HepG2 (cell line): ENCODE results near the gene DLG5. TPM values are rescaled to one million over a fixed set of nuclear protein-coding genes. Genes with fewer than 3 reads are reported as not detected.

Experiments used
- ATAC-seq: fragments of 200-7000 bp; cut with Tn5 transposase; 3 replicates; pipeline ENCODE4 v1.9.1; 2020; ENCODE audit warnings: mild to moderate bottlenecking, moderate library complexity
- BruUV-seq: library from RNA; stranded (reverse); fragments of 400-500 nt; replicated peaks from 2 replicates; lab custom pipeline; 2021; lab: Mats Ljungman, UMichigan
- CTCF ChIA-PET: fragments of 300-600 bp; formaldehyde crosslinking; extraction: SDS; loops from one replicate; lab custom pipeline; 2021; ENCODE audit warnings: low total read pairs, inconsistent platforms, low intra/inter-chr PET ratio; lab: Yijun Ruan, JAX
- POLR2A ChIA-PET: fragments of 350-600 bp; sonication (Branson Sonifier 250); formaldehyde crosslinking; loops from one replicate; lab custom pipeline; 2020; ENCODE audit warnings: antibody characterized with exemption, inconsistent platforms; lab: Yijun Ruan, JAX
- DNase-seq: peaks from one replicate; pipeline ENCODE4 v3.0.0-alpha.2; 2015; ENCODE audit warnings: low spot score
- FAIRE-seq: peaks from 3 replicates; lab custom pipeline; 2011; peaks lifted over from hg19 to GRCh38; lab: Jason Lieb, UNC
- H2AFZ ChIP-seq: one replicate; pipeline ENCODE4 v1.6.1; 2011; ENCODE audit warnings: low read length, inconsistent platforms
- H3K27ac ChIP-seq: fragments of 300-600 bp; 3 replicates; pipeline ENCODE4 v1.8.0; 2011; ENCODE audit warnings: mixed run types, mild to moderate bottlenecking, mixed read lengths, low read length, inconsistent platforms; ENCODE audit not compliant: insufficient read depth; ENCODE audit errors: extremely low read length
- H3K27me3 ChIP-seq, 2 experiments: fragments of 200-600 bp in 1 of 2; 2 replicates in 1 of 2; 3 replicates in 1 of 2; pipeline versions ENCODE4 v1.6.0 to v1.8.0; 2011; ENCODE audit warnings: low read length in 2 of 2, mild to moderate bottlenecking in 2 of 2, moderate library complexity in 2 of 2, inconsistent platforms in 1 of 2; ENCODE audit not compliant: insufficient read depth in 2 of 2, control insufficient read depth in 1 of 2
- H3K36me3 ChIP-seq, 2 experiments: fragments of 200-600 bp in 1 of 2; replicated peaks in 1 of 2; 2 replicates in 1 of 2; 3 replicates in 1 of 2; pipeline versions ENCODE4 v1.5.1 to v1.8.0; 2011; ENCODE audit warnings: low read length in 2 of 2, inconsistent platforms in 1 of 2; ENCODE audit not compliant: insufficient read depth in 2 of 2, control insufficient read depth in 1 of 2
- H3K4me1 ChIP-seq: 2 replicates; pipeline ENCODE4 v1.5.1; 2012; ENCODE audit warnings: low read length, inconsistent platforms; ENCODE audit not compliant: insufficient read depth
- H3K4me2 ChIP-seq: 2 replicates; pipeline ENCODE4 v1.6.0; 2011; ENCODE audit warnings: low read depth, low read length, inconsistent platforms
- H3K4me3 ChIP-seq, 3 experiments: fragments of 200-600 bp in 1 of 3; sonication (generic), shearing (Covaris generic) in 1 of 3; replicated peaks in 1 of 3; 2 replicates each; pipeline ENCODE4 v1.5.1; 2011 to 2016; ENCODE audit warnings: low read length in 3 of 3, inconsistent platforms in 2 of 3, low read depth in 2 of 3, mild to moderate bottlenecking in 2 of 3, control low read depth in 1 of 3, mixed read lengths in 1 of 3; ENCODE audit not compliant: insufficient read depth in 1 of 3
- H3K79me2 ChIP-seq: one replicate; pipeline ENCODE4 v1.6.1; 2011; ENCODE audit warnings: low read length, inconsistent platforms; ENCODE audit not compliant: insufficient read depth
- H3K9ac ChIP-seq: 2 replicates; pipeline ENCODE4 v1.6.0; 2011; ENCODE audit warnings: mild to moderate bottlenecking, low read depth, low read length, inconsistent platforms; ENCODE audit not compliant: insufficient read depth
- H3K9me3 ChIP-seq: 2 replicates; pipeline ENCODE4 v1.5.1; 2012; ENCODE audit warnings: mild to moderate bottlenecking, low read length
- H4K20me1 ChIP-seq: 2 replicates; pipeline ENCODE4 v1.6.0; 2011; ENCODE audit warnings: inconsistent platforms, mild to moderate bottlenecking, low read length, moderate library complexity; ENCODE audit not compliant: insufficient read depth
- BRD4 ChIP-seq: sonication (generic); formaldehyde crosslinking; IDR thresholded peaks from 2 replicates; pipeline ENCODE4 v1.4.0; 2020; ENCODE audit warnings: missing genetic modification reagents
- HOXA9 ChIP-seq: sonication (generic); formaldehyde crosslinking; IDR thresholded peaks from 2 replicates; pipeline ENCODE4 v1.8.1; 2022; ENCODE audit warnings: missing genetic modification reagents, mild to moderate bottlenecking, moderate library complexity, borderline replicate concordance
- MTA1 ChIP-seq: sonication (generic); formaldehyde crosslinking; IDR thresholded peaks from 2 replicates; pipeline ENCODE4 v1.4.0; 2020; ENCODE audit warnings: missing genetic modification reagents, mild to moderate bottlenecking, borderline replicate concordance
- NFKBIZ ChIP-seq: IDR thresholded peaks from 2 replicates; pipeline ENCODE4 v1.6.1; 2018; ENCODE audit warnings: missing genetic modification reagents, missing compliant biosample characterization
- NR2F2 ChIP-seq: IDR thresholded peaks from 2 replicates; pipeline ENCODE4 v1.6.1; 2012; ENCODE audit warnings: low read depth, inconsistent platforms, borderline replicate concordance
- PPARG ChIP-seq: conservative IDR thresholded peaks from 2 replicates; pipeline ENCODE4 v1.6.1; 2016; ENCODE audit warnings: missing biosample characterization, missing genetic modification reagents
- RARG ChIP-seq: sonication (generic); formaldehyde crosslinking; IDR thresholded peaks from 2 replicates; pipeline ENCODE4 v1.4.0; 2020; ENCODE audit warnings: low read depth, mild to moderate bottlenecking, missing genetic modification reagents
- TEAD2 ChIP-seq: sonication (generic); formaldehyde crosslinking; IDR thresholded peaks from 2 replicates; pipeline ENCODE4 v1.9.0; 2021; ENCODE audit warnings: missing genetic modification reagents
- ZNF343 ChIP-seq: sonication (generic); formaldehyde crosslinking; IDR thresholded peaks from 2 replicates; pipeline ENCODE4 v1.4.0; 2020; ENCODE audit warnings: mild to moderate bottlenecking, missing genetic modification reagents
- ZNF674 ChIP-seq: sonication (generic); formaldehyde crosslinking; IDR thresholded peaks from 2 replicates; pipeline ENCODE4 v1.5.0; 2020; ENCODE audit warnings: low read depth, mild to moderate bottlenecking, missing genetic modification reagents
- ZNF879 ChIP-seq: sonication (generic); formaldehyde crosslinking; IDR thresholded peaks from 2 replicates; pipeline ENCODE4 v1.8.1; 2023; ENCODE audit warnings: missing genetic modification reagents
- ZSCAN25 ChIP-seq: sonication (generic); formaldehyde crosslinking; IDR thresholded peaks from 2 replicates; pipeline ENCODE4 v1.8.0; 2022; ENCODE audit warnings: mild to moderate bottlenecking, missing genetic modification reagents
- WGBS: methylation state at CpG from one replicate; pipeline ENCODE4 v1.1.6; 2017; ENCODE audit warnings: low lambda C conversion rate; 5-methylcytosine and 5-hydroxymethylcytosine counted together
- in situ Hi-C: cut with HindIII; loops from 2 replicates; pipeline ENCODE4 v1.10.0; 2017; ENCODE audit warnings: low pct_unique_long_range_greater_than_20kb; ENCODE audit not compliant: extremely low pct_ligation_motif_present
- intact Hi-C: fragments of 100-400 bp; cut with micrococcal nuclease; formaldehyde crosslinking; loops from one replicate; pipeline ENCODE4 v1.10.0; 2022; ENCODE audit not compliant: unreplicated experiment
- polyA plus RNA-seq, 8 experiments: library from polyadenylated mRNA; depleted of rRNA in 3 of 8; stranded (reverse) in 7 of 8; unstranded in 1 of 8; fragments of >200 nt; fragmentation: Illumina TruSeq in 4 of 8; extraction: Trizol in 4 of 8; gene quantifications; 2 replicates each; pipeline versions ENCODE4 v1.2.1 to v1.2.3, GENCODE V29; 2011 to 2016; ENCODE audit warnings: low read depth in 4 of 8, missing spikeins in 1 of 8, mixed read lengths in 1 of 8; ENCODE audit not compliant: insufficient read depth in 1 of 8
- total RNA-seq, 5 experiments: library from RNA; depleted of rRNA; stranded (reverse); fragments of >200 nt; fragmentation: Illumina TruSeq; extraction: Trizol; gene quantifications; 2 replicates each; pipeline ENCODE4 v1.2.3, GENCODE V29; 2016; ENCODE audit warnings: low read depth in 1 of 5
- TF ChIP-seq, protein P1 (sequence below): IDR thresholded peaks from 2 replicates; pipeline ENCODE4 v1.6.1; 2016; ENCODE audit warnings: low read depth, missing genetic modification reagents, missing compliant biosample characterization
- TF ChIP-seq, protein P2 (sequence below): sonication (generic); formaldehyde crosslinking; IDR thresholded peaks from 2 replicates; pipeline ENCODE4 v1.5.0; 2020; ENCODE audit warnings: missing genetic modification reagents, mild to moderate bottlenecking, borderline replicate concordance
- TF ChIP-seq, protein P3 (sequence below): IDR thresholded peaks from 2 replicates; pipeline ENCODE4 v1.6.1; 2012; ENCODE audit warnings: low read depth, low read length, improper control_type of control experiment
- TF ChIP-seq, protein P4 (sequence below): sonication (generic); formaldehyde crosslinking; IDR thresholded peaks from 2 replicates; pipeline ENCODE4 v1.4.0; 2020; ENCODE audit warnings: missing genetic modification reagents, mild to moderate bottlenecking, borderline replicate concordance
- TF ChIP-seq, protein P5 (sequence below): IDR thresholded peaks from 2 replicates; pipeline ENCODE4 v1.6.1; 2016; ENCODE audit warnings: mild to moderate bottlenecking, missing biosample characterization, missing genetic modification reagents

The DLG5 gene
- total and polyA plus RNA-seq, 2 of the 13 experiments (the other 11 are each of a cell fraction or from before 2014, with no cell fraction given) = 15.5 to 18.2 TPM

DNA sequence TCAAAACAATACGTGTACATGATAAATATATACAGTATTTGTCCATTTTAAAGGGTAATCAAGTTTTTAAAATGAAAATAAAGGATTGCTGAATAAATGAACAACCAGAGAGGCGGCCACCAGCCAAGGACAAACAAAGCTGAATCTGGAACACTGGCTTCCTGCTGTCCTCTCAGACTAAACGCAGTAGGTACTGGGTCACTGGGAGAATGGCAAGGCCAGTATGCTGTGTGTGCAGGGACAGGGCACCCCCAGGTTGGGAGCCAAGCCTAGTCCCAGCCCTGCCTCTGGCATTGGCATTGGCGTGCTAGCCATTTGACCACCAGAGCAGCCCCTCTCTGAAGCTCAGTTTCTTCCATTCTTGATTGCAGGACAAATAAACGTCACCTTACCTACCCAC lies 33.8 kb downstream of the DLG5 start:
- Histone ChIP-seq H4K20me1 (no peaks in the 10 kb centered on the region; the same call in 1 of the 2 replicates), H3K4me3 (no peak overlapping the region), H3K4me2 (no peak overlapping the region), H3K79me2 (peaks cover 35% of the 10 kb centered on the region), H3K4me1 (peaks cover 72% of the 10 kb centered on the region), H3K9me3 (no peaks in the 10 kb centered on the region), H3K36me3 (no peaks in the 10 kb centered on the region), H3K27me3 (no peaks in the 10 kb centered on the region), H2AFZ (no peak overlapping the region), H3K9ac (no peak overlapping the region), H3K27ac (no peak overlapping the region)
- BruUV-seq = no TSS peak
- DNase-seq (no peak), FAIRE-seq (no peak), ATAC-seq (no peak)
- ChIA-PET CTCF (no interaction called here), POLR2A (no interaction called here)
- 92% methylated on average over 5 of the region's 5 CpGs for WGBS
- intact Hi-C loops = no loop called here
- in situ Hi-C loops = no loop called here
- TF ChIP-seq ZNF674 (CRISPR knock-in tag) (no peak), MTA1 (no peak), ZNF343 (CRISPR knock-in tag) (no peak), HOXA9 (CRISPR knock-in tag) (no peak), ZNF879 (CRISPR knock-in tag) (no peak), NR2F2 (no peak), ZSCAN25 (no peak), NFKBIZ (CRISPR knock-in tag) (no peak), BRD4 (no peak), TEAD2 (CRISPR knock-in tag) (no peak), RARG (CRISPR knock-in tag) (no peak), PPARG (no peak)
- TF ChIP-seq, protein P1, sequence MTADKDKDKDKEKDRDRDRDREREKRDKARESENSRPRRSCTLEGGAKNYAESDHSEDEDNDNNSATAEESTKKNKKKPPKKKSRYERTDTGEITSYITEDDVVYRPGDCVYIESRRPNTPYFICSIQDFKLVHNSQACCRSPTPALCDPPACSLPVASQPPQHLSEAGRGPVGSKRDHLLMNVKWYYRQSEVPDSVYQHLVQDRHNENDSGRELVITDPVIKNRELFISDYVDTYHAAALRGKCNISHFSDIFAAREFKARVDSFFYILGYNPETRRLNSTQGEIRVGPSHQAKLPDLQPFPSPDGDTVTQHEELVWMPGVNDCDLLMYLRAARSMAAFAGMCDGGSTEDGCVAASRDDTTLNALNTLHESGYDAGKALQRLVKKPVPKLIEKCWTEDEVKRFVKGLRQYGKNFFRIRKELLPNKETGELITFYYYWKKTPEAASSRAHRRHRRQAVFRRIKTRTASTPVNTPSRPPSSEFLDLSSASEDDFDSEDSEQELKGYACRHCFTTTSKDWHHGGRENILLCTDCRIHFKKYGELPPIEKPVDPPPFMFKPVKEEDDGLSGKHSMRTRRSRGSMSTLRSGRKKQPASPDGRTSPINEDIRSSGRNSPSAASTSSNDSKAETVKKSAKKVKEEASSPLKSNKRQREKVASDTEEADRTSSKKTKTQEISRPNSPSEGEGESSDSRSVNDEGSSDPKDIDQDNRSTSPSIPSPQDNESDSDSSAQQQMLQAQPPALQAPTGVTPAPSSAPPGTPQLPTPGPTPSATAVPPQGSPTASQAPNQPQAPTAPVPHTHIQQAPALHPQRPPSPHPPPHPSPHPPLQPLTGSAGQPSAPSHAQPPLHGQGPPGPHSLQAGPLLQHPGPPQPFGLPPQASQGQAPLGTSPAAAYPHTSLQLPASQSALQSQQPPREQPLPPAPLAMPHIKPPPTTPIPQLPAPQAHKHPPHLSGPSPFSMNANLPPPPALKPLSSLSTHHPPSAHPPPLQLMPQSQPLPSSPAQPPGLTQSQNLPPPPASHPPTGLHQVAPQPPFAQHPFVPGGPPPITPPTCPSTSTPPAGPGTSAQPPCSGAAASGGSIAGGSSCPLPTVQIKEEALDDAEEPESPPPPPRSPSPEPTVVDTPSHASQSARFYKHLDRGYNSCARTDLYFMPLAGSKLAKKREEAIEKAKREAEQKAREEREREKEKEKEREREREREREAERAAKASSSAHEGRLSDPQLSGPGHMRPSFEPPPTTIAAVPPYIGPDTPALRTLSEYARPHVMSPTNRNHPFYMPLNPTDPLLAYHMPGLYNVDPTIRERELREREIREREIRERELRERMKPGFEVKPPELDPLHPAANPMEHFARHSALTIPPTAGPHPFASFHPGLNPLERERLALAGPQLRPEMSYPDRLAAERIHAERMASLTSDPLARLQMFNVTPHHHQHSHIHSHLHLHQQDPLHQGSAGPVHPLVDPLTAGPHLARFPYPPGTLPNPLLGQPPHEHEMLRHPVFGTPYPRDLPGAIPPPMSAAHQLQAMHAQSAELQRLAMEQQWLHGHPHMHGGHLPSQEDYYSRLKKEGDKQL (CRISPR knock-in tag) = no peak
- TF ChIP-seq, protein P2, sequence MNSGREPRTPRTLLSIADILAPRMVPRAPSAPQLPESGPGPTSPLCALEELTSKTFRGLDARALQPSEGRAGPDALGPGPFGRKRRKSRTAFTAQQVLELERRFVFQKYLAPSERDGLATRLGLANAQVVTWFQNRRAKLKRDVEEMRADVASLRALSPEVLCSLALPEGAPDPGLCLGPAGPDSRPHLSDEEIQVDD (CRISPR knock-in tag) = no peak
- TF ChIP-seq, protein P3, sequence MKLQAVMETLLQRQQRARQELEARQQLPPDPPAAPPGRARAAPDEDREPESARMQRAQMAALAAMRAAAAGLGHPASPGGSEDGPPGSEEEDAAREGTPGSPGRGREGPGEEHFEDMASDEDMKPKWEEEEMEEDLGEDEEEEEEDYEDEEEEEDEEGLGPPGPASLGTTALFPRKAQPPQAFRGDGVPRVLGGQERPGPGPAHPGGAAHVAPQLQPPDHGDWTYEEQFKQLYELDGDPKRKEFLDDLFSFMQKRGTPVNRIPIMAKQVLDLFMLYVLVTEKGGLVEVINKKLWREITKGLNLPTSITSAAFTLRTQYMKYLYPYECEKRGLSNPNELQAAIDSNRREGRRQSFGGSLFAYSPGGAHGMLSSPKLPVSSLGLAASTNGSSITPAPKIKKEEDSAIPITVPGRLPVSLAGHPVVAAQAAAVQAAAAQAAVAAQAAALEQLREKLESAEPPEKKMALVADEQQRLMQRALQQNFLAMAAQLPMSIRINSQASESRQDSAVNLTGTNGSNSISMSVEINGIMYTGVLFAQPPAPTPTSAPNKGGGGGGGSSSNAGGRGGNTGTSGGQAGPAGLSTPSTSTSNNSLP = no peak
- TF ChIP-seq, protein P4, sequence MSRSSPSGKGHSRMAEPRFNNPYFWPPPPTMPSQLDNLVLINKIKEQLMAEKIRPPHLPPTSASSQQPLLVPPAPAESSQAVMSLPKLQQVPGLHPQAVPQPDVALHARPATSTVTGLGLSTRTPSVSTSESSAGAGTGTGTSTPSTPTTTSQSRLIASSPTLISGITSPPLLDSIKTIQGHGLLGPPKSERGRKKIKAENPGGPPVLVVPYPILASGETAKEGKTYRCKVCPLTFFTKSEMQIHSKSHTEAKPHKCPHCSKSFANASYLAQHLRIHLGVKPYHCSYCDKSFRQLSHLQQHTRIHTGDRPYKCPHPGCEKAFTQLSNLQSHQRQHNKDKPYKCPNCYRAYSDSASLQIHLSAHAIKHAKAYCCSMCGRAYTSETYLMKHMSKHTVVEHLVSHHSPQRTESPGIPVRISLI (CRISPR knock-in tag) = no peak
- TF ChIP-seq, protein P5, sequence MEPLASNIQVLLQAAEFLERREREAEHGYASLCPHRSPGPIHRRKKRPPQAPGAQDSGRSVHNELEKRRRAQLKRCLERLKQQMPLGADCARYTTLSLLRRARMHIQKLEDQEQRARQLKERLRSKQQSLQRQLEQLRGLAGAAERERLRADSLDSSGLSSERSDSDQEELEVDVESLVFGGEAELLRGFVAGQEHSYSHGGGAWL (CRISPR knock-in tag) = no peak
